DLD1 (cell line): ENCODE measurements around the gene CBLC.

Experiments
- in situ Hi-C: cut with HindIII; loops from 2 replicates; pipeline ENCODE4 v1.10.0; 2017; ENCODE audit warnings: low sequenced_read_pairs

Gene CBLC

DNA sequence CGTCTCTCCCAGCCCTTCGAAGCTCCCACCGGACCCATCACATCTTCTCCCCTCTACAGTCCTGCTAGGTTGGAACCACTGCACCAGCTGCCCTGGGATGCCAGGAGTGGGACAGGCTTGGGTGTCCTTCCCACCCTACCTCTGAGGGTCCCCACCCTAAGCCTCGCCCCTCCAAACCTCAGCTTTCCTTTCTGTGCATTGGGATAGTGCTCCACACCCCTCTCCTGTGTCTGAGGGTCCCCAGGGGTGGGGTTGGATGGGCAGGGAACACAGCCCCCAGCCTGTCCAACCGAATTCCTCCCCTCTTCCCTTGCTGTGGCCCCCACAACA lies 31.1 kb upstream of the CBLC start:
- in situ Hi-C loops: no loop called here

DNA sequence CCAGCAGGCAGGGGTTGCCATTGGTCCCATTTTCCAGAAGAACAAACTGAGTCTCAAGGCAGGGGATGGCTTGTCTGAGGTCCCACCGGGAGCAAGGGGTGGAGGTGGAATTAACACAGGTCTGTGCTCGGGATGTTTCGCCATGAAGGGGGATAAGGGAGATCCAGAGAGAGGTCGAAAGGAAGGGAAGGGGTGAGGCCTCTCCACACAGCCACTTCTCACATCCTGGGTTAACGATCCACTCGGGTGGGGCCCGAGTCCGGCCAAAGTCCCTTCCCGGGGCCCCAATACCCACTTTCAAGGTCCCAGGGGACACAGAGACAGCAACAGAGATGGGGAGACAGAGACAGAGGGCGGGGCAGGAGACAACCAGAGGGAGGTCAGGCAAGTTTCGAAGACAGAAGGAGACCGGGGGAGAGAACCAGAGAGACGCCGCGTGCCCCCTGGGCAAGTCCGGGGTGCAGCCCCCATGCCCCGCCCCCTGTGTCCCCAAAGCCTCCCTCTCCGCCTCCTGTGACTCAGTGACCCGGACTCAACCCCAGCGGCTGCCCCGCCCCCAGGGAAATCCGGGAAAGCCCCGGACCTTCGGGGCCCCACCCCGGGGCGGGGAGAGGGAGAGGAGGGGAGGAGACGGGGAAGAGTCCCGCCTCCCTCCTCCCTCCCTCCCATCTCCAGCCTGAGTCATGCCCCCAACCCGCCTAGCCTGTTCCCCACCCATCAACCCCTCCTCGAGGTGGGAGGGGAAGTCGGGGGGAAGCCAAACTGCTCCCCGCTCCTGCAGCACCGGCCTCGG lies 30.5 kb upstream of the CBLC start:
- in situ Hi-C loops: no loop called here

DNA sequence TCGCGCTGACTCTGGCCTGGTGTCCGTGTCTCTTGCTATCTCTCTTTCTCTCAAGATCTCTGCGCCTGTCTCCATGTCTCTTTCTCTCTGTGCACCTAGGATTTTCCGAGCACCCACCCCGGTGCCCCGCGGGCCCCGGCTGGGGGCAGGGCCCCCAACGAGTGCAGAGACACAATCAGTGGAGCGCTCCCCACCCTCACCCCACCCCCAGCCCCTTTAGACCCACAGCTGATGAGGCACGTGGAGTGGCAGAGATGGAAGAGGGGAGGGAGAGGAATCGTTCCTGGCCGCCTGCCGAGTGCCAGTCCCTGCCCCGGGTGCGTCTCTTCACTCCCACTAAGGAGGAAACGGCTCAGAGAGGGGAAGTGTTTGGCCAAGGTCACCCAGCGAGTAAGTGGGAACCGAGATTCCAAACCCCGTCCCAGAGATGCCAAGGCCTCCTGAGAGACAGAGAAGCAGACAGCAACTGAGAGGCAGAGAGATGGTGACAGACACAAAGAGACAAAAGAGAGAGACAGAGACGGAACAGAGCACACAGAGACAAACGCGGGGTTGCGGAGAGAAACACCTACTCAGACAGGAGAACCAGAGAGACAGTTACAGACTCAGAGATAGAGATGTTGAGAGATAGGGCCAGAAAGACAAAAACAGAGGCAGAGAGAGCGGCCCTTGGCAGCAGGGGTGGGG lies 29.8 kb upstream of the CBLC start:
- in situ Hi-C loops: no loop called here

DNA sequence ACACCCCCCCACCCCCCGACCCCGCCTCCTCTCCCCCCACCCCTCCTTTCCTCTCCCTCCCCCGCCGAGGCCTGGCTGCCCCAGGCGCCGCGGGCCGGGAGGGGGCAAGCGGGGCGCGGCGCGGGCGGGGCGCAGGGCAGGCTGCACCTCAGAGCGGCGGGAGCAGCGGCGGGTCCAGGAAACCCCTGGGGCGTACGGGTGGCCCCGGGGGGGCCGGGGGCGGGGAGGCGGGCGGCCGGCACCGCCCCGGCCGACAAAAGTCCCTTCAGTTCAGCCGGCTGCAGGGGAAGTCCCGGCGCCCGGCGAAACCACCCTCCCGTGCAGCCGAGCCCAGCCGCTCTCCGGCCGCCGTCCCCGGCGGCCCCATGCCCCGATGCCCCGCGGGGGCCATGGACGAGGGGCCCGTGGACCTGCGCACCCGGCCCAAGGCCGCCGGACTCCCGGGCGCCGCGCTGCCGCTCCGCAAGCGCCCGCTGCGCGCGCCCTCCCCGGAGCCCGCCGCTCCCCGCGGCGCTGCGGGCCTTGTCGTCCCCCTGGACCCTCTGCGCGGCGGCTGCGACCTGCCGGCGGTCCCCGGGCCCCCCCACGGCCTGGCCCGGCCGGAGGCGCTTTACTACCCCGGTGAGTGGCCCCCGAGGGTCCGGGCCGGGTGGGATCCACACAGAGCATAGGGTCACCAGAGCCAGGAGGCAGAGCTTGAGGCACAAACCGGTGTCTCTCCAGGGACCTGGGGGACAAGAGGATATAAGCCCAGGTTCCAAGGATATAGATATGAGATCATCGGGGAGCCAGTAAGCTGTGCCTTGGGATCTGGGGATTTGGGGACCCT lies 29.1 kb upstream of the CBLC start, which contains the start of gene BCL3:
TSS of gene BCL3 (plus strand) at position 283 of the 829 bp plus-strand sequence. CDS start at position 366, 83 bp downstream.
- in situ Hi-C loops: no loop called here

DNA sequence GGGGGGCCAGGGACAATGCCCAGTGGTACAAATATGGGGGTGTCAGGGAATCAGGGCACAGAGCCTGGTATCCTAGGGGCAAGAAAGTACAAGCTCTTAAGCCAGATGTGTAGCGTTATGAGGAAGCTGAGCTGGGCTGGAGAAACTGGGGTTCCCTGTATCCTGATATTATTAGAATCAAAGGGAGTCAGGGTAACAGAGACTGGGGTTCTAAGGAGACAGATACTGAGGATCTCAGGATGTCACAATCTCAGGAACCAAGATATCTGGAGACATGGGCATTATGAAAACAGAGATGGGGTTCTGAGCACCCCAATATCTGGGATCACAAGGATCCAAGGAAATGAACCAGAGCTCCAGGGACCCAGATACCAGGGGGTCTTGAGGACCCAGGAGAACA lies 28.4 kb upstream of the CBLC start:
- in situ Hi-C loops: no loop called here

DNA sequence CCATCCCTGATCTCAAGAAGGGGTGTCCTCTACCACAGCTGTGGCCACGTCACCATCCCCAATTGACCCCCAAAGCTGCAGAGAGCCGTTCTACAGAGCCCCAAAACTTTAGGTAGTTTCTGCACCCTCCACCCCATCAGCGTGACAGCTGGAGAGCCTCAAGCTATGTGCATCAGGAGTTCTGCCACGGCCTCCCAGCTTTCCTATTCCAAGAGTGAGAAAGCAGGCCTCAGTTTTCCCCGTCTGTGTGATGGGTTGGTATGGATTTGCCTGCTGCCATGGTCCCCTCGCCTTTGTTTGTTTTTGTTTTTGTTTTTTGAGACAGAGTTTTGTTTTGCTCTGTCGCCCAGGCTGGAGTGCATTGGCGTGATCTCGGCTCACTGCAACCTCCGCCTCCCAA lies 27.7 kb upstream of the CBLC start:
- in situ Hi-C loops: no loop called here

DNA sequence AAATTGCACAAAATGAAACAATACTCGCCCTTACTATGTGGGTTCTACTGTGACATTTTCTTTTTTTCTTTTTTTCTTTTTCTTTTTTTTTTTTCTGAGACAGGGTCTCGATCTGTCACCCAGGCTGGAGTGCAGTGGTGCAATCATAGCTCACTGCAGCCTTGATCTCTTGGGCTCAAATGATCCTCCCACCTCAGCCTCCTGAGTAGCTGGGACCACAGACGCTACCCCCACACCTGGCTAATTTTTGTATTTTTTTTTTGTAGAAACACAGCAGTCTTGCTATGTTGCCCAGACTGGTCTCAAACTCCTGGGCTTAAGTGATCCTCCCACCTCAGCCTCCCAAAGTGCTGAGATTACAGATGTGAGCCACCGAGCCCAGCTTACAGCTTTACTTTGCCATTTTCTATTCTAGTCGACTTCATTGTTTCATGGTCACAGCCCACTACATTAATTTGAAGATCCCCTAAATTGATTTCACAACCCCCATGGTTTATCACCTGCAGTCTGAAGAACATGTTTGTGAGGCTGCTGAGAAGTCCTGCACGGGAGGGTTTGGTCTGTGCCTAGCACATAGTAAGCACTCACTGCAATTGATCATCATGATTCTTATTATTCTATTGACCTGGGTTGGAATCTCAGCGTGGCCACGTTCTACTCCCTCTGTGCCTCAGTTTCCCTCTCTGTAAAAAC lies 25.4 kb upstream of the CBLC start:
- in situ Hi-C loops: no loop called here

DNA sequence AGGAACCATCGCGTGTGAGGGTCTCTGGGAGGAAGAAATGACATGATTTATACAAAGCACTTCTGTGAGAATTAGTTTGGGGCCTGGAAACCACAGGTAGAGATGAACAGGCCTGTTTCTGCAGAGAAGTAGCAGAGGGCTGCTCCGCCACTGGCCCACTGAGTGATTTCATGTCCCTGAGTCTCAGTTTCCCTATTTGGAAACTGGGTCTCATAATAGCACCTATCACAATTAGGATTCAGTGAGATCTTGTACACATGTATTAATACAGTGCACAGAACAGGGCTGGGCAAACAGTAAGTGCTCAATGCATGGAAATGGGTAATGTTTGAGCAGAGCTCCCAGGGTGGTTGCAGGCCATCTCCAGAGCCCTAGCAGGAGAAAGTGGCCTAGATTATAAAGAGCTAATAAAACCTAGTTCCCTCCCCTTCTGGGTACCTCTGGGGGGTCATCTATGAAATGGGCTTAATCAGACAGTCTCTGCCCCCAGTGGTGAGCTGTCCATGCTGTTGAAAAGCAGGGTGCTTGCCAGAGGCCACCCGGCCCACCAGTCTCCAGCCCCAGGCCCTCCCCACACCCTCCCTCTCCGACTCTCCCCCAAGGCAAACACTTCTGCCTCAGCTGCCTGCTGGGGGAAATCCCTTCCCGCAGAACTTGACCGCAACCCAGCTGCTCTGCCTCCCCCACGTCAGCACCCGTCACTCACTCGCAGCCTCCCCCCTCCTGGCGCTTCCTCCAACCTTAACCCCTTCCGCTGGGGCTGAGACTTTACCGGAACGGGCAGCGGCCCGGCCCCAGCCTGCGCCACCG lies 24.7 kb upstream of the CBLC start:
- in situ Hi-C loops: no loop called here

DNA sequence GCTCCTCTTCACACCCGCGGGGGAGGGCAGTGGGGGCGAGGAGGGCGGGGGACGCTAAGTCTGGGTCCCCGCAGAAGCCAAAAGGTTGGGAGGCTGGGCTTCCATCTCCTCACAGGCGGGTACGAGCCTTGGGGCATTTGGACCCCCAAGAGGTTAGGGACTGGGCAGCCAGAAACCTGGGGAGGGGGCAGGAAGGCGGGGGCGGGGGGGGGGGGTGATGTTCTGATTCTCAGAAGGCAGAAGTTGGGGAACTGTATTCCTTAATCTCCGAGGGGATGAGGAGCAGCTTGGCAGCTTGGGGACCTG lies 24.1 kb upstream of the CBLC start:
- in situ Hi-C loops: no loop called here

DNA sequence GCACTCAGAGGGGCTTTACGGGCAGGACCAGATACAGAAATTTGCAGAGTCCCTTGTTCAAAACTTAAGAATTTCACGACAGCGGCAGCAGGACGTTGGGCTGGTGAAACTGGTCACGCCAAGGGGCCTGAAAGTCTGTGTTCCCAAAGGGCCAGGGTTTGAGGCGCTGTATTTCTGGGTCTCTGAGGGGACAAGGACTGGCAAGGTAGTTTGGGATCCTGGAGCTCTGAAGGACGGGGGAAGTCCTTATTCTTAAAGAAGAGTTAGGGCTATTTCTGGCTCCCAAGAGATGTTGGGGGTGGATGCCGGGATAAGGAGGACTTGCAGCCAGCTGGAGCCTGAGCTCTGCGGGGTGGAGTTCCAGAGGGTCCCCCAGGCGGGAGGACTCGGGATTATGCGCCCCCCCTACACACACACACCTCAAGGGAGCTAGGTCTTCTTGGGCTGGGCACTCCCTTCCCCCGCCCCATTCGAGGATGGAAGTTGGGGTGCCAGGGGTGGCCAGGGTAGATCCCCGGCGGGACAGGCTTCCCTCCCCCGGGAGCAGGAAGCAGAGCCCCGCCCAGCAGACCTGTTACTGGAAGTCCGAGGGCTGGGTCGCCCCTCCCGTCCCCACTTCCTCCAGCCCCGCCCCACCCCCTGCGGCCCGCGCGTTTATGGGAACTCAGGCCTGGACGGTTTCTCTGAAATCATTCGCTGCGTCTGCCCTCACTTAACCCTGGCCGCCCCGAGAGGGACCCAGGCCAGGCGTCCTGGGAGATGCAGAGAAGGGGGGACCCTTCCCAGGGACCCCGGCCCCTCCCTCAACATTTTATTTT lies 23.5 kb upstream of the CBLC start:
- in situ Hi-C loops: no loop called here

DNA sequence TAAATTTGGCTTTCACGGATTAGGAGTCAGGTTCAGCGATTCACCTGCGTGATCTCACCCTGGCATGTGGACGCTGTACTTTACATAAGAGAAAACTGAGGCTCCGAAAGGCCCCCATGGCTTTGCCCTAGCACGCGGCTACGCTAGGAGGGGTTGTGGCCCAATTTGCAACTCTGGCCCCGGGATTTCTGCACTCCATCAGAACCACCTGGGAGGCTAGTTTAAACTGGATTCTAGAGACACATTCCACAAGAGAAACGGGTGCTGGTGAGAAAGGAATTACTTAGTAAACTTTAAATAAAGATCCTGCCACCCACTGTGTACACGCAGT lies 23.0 kb upstream of the CBLC start:
- in situ Hi-C loops: no loop called here

DNA sequence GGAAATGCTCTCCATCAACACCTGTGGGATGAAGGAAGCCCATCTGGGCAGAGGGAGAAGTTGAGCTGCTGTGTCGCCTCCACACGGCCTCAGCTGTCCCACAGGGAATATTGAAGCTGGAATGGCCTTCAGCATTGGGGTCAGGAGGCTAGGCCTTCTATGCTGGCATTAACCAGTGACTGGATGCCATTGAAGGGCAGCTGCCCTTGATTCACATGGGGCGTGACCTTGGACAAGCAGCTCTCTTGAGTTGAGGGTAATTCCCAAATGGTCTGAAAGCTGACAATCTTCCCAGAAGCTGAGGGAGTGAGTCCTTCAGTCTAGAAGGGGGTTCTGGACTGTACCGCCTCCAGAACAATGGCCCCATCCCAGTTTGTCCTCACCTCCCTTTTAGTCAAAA lies 22.5 kb upstream of the CBLC start:
- in situ Hi-C loops: no loop called here

DNA sequence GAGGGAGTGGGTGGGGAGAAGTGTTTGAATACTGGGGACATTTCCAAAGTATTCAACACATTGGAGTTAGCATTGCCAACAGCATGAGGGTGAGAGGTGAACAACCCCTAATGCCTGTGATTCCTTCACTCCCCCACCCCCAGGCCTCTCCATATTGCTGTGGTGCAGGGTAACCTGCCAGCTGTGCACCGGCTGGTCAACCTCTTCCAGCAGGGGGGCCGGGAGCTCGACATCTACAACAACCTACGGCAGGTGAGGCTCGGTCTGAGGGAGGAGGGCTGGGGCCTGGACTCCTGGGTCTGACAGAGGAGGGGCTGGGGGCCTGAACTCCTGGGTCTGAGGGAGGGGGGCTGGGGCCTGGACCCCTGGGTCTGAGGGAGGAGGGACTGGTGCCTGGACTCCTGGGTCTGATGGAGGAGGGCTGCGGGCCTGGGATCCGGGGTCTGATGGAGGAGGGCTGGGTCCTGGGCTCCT lies 21.6 kb upstream of the CBLC start:
- in situ Hi-C loops: no loop called here

DNA sequence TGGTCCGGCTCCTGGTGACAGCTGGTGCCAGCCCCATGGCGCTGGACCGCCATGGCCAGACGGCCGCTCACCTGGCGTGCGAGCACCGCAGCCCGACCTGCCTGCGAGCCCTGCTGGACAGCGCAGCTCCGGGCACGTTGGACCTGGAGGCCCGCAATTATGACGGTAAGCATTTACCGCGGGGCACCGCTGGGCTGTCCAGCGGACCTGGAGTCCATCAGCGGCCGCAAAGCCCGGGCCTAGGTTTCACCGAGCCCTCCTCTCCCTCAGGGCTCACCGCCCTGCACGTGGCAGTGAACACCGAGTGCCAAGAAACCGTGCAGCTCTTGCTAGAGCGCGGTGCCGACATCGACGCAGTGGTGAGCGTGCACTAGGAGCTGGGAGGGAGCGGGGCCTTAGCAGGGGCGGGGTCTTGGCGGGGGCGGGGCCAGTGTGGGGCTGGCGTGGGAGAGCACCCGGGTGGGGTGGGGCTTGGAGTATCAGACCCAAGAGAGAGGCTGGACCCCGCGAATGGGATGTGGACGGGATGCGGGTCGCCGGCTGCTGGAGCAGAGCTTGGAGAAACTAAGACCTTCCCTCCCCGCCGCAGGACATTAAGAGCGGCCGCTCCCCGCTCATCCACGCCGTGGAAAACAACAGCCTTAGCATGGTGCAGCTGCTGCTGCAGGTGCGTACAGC lies 20.5 kb upstream of the CBLC start:
- in situ Hi-C loops: no loop called here

DNA sequence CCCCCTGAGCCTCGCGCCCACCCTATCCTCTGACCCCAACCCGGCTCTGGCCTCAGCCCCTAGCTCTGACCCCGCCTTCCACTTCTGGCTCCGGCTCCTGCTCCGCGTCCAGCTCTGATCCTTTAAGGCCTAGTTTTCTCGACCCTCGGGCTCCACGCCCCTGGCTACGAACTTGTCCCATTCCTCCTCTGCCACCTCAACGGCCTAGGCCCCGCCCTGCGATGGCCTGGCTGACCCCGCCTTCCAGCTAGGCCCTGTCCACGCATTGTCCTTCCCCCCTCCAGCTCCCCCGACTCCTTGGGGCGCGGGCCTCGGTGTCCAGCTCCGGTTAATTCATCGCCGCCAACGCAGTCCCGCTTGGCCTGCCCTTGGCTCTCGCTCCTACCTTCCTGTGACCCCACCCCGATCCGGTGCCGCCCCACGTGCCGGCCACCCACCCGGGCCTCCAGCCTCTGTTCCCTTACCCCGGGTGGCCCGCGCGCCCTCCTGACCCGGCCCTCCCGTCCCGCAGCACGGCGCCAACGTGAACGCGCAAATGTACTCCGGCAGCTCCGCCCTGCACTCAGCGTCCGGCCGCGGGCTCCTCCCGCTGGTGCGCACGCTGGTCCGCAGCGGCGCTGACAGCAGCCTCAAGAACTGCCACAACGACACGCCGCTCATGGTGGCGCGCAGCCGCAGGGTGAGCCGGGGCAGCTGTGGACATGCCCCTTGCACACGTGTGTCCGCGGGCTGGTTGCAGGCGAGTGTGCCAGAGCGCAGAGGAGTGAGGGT lies 19.8 kb upstream of the CBLC start:
- in situ Hi-C loops: no loop called here

DNA sequence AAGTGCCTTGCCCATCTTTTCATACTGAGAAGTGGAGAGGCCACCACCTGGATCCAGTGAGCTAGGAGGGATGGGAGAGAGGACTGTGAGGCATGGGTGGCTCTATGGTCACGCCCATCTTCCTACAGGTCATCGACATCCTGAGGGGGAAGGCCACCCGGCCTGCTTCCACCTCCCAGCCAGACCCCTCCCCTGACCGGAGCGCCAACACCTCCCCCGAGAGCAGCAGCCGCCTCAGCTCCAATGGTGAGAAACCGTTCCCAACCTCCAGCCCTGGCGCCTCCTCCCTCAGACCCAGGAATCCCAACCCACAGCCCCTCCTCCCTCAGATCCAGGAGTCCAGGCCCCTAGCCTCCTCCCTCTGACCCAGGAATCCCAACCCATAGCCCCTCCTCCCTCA lies 19.1 kb upstream of the CBLC start:
- in situ Hi-C loops: no loop called here

DNA sequence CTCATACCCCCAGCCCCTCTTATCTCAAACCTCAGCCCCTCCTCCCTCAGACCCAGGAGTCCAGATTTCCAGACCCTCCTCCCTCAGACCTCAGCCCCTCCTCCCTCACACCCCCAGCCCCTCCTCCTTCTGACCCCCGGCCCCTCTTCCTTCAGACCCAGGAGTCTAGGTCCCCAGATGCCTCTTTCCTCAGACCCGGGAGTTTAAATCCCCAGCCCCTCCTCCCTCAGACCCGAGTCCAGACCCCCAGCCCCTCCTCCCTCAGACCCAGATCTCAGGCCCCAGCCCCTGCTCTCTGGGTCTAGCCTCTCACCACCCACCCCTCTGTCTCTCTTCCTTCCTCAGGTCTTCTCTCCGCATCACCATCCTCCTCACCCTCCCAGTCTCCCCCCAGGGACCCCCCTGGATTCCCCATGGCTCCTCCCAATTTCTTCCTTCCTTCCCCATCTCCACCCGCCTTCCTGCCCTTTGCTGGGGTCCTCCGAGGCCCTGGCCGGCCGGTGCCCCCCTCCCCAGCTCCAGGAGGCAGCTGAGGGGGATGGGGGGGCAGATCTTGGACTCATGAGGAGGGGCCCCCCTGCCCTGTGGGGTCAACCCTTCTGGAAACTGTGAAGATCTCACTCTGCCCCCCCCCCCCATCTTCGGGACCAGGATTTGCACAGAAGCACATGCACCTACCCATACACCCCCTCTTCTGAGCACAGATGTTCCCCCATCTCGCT lies 18.4 kb upstream of the CBLC start:
- in situ Hi-C loops: no loop called here

DNA sequence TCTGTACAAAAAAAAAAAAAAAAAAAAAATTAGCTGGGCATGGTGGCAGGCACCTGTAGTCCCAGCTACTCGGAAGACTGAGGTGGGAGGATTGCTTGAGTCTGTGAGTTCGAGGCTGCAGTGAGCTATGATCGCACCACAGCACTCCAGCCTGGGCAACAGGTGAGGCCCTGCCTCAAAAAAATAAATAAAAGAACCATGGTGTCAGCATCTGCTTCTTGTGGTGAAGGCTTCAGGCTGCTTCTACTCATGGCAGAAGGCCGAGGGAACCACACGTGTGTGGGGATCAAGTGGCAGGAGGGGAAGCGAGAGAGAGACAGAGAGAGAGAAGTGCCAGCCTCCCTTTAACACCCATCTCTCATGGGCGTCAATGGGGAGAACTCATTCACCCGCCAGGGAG lies 15.7 kb upstream of the CBLC start:
- in situ Hi-C loops: no loop called here
